Right lobe of liver (tissue), 6 donors: ENCODE data around the gene ADGRG4. TPM values are rescaled to one million over a fixed set of nuclear protein-coding genes. Genes with fewer than 3 reads are reported as not detected.

ENCODE experiments used
- ATAC-seq, 4 donors: fragments of 200-7000 bp; cut with Tn5 transposase; one replicate each; pipeline ENCODE4 v1.9.1; 2020; ENCODE audit warnings: mild to moderate bottlenecking in 4 of 4, moderate library complexity in 4 of 4
- DNase-seq, 3 donors: peaks; one replicate each; pipeline ENCODE4 v3.0.0-alpha.2; 2020
- H3K27ac ChIP-seq, 3 donors: fragments of 200-600 bp; one replicate each; pipeline ENCODE4 v1.8.0; 2022
- H3K27me3 ChIP-seq, 2 donors: fragments of 200-600 bp; one replicate each; pipeline ENCODE4 v1.8.0; 2022
- H3K36me3 ChIP-seq, 4 donors: fragments of 200-600 bp; sonication (generic) in 1 of 4; one replicate each; pipeline versions ENCODE4 v1.5.1 to v1.8.0; 2017 to 2022; ENCODE audit warnings: control low read depth in 1 of 4
- H3K4me1 ChIP-seq, 4 donors: fragments of 200-600 bp; sonication (generic) in 1 of 4; one replicate each; pipeline versions ENCODE4 v1.5.1 to v1.8.0; 2017 to 2022; ENCODE audit warnings: control low read depth in 1 of 4
- H3K4me3 ChIP-seq, 3 donors: fragments of 200-600 bp; one replicate each; pipeline ENCODE4 v1.8.0; 2022
- H3K9me3 ChIP-seq, 4 donors: fragments of 200-600 bp; sonication (generic) in 1 of 4; one replicate each; pipeline versions ENCODE4 v1.5.1 to v1.8.0; 2017 to 2022; ENCODE audit warnings: control low read depth in 1 of 4
- CTCF ChIP-seq, 4 donors: fragments of 200-600 bp in 3 of 4; fragments of 450-650 bp in 1 of 4; IDR thresholded peaks; one replicate each; pipeline versions ENCODE4 v1.5.1 to v1.8.0; 2016 to 2022; ENCODE audit warnings: antibody characterized with exemption in 4 of 4, mild to moderate bottlenecking in 2 of 4
- POLR2A ChIP-seq: fragments of 450-650 bp; IDR thresholded peaks from one replicate; pipeline ENCODE4 v1.6.1; 2017; ENCODE audit warnings: antibody characterized with exemption, mild to moderate bottlenecking
- WGBS: methylation state at CpG from one replicate; pipeline ENCODE4 v1.1.6; 2018; ENCODE audit warnings: low coverage, low lambda C conversion rate; ENCODE audit not compliant: insufficient coverage; ENCODE audit errors: missing lambda C conversion rate; 5-methylcytosine and 5-hydroxymethylcytosine counted together
- intact Hi-C, 2 donors: fragments of 100-400 bp; cut with DNase I; formaldehyde crosslinking; loops; one replicate each; pipeline versions ENCODE4 v1.11.2 to v1.14.1; 2022
- total RNA-seq, 6 experiments: library from RNA; depleted of rRNA in 2 of 6; stranded (reverse); fragments of >200 nt in 2 of 6; fragmentation: NEBNext Ultra II Directional in 3 of 6; extraction: Animal tissue kit (Norgen Biotek cat#: 25700) in 3 of 6; gene quantifications; one replicate each; pipeline versions ENCODE4 v1.1.0 to v1.2.4, GENCODE V29; 2016 to 2023
- donor health status: DM: no; HTN: yes; CAD: no.
- donor health status: DM: no; HTN: no; CAD: no.
- donor health status: DM: no; HTN: no; CAD: no.
- donor health status: DM: no; HTN: yes; CAD: no.
- donor health status: DM: no; HTN: yes; CAD: no.

The ADGRG4 gene
- total RNA-seq, 6 experiments from 2014 or later: 0.04 to 0.09 TPM; not detected in 4

- 49% methylated on average over 7 of the region's 8 CpGs for WGBS
Measured at GRCh38 chrX:136450050-136450830, 149.5 kb downstream of the ADGRG4 start.

GRCh38 chrX:136452614-136453013 lies 151.9 kb downstream of the ADGRG4 start:
- no peaks in the 10 kb centered on the region for H3K36me3 ChIP-seq
- no peak for DNase-seq
- TF ChIP-seq CTCF (IDR thresholded peaks at IDR 0.05): no peak
- no peak for TF ChIP-seq POLR2A
- no peak for ATAC-seq
- no peak overlapping the region for H3K27ac ChIP-seq
- no peak overlapping the region for H3K4me3 ChIP-seq
- WGBS: 47% methylated on average over 1 of the region's 5 CpGs
- no peaks in the 10 kb centered on the region for H3K4me1 ChIP-seq
- H3K9me3 ChIP-seq: no peaks in the 10 kb centered on the region
- H3K27me3 ChIP-seq: no peaks in the 10 kb centered on the region
- intact Hi-C loops: no loop called here

More at GRCh38 chrX:136450050-136450830, 149.5 kb downstream of the ADGRG4 start:
- TF ChIP-seq CTCF (IDR thresholded peaks at IDR 0.05) (no peak), POLR2A (no peak)
- H3K36me3 ChIP-seq: no peaks in the 10 kb centered on the region
- H3K4me1 ChIP-seq: no peaks in the 10 kb centered on the region
- DNase-seq (no peak), ATAC-seq (no peak)
- H3K27me3 ChIP-seq: no peaks in the 10 kb centered on the region
- intact Hi-C loops: no loop called here
- no peaks in the 10 kb centered on the region for H3K9me3 ChIP-seq
- H3K27ac ChIP-seq: no peak overlapping the region
- no peak overlapping the region for H3K4me3 ChIP-seq

- Histone ChIP-seq H3K9me3 (no peaks in the 10 kb centered on the region), H3K36me3 (no peaks in the 10 kb centered on the region), H3K27ac (no peak overlapping the region), H3K4me1 (no peaks in the 10 kb centered on the region), H3K4me3 (no peak overlapping the region), H3K27me3 (no peaks in the 10 kb centered on the region)
- intact Hi-C loops: no loop called here
- WGBS: 35% methylated on average over 1 of the region's 1 CpG
- DNase-seq: no peak
- no peak for ATAC-seq
- TF ChIP-seq POLR2A: no peak
- no peak for TF ChIP-seq CTCF (IDR thresholded peaks at IDR 0.05)
Measured at GRCh38 chrX:136453114-136453513, 152.4 kb downstream of the ADGRG4 start.

GRCh38 chrX:136453771-136454170 lies 153.0 kb downstream of the ADGRG4 start:
- H3K27me3 ChIP-seq: no peaks in the 10 kb centered on the region
- 33% methylated on average over 1 of the region's 1 CpG for WGBS
- no peak for TF ChIP-seq CTCF (IDR thresholded peaks at IDR 0.05)
- TF ChIP-seq POLR2A: no peak
- H3K4me1 ChIP-seq: no peaks in the 10 kb centered on the region
- no peak overlapping the region for H3K4me3 ChIP-seq
- H3K36me3 ChIP-seq: no peaks in the 10 kb centered on the region
- intact Hi-C loops: no loop called here
- no peaks in the 10 kb centered on the region for H3K9me3 ChIP-seq
- ATAC-seq (peak in 1 of 4 donors; percentile 37), DNase-seq (no peak)
- H3K27ac ChIP-seq: no peak overlapping the region
